Measurements from ENCODE around the gene TOR1B.

GRCh38 chr9:129809346-129809745 is 6.4 kb downstream of the TOR1B start:
- TF ChIP-seq POLR2A (IDR thresholded peaks at IDR 0.05) (no peak), CTCF (IDR thresholded peaks at IDR 0.05) (no peak)
